ENCODE measurements around the gene BCKDHA.
"Not testable (repeated sequence)": the region's sequence is repeated elsewhere in the genome, so short reads cannot be mapped to it uniquely, and the experiment has no call there.

Gene BCKDHA

GRCh38 chr19:41408256-41408655, 10.6 kb downstream of the BCKDHA start:
- no peak for DNase-seq

GRCh38 chr19:41408846-41409245, 11.2 kb downstream of the BCKDHA start:
- not testable (repeated sequence) for DNase-seq

DNA sequence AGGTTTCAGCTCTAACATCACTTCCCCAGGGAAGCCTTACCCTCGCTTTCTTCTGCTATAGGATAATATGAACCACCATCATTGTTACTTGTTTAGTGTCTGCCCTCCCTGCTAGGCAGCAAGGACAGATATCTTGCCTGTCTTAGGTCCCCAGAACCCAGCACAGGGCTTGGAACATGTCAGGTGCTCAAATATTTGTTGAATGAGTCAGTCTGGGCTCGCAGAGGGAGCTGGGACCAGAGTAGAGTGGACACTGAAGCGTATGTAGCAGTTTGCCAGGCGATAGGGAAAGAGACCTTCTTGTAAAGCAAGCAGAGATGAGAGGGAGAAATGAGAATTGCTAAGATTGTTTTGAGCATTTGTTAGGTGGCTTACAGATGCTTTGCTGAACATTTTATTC, 11.7 kb downstream of the BCKDHA start:
- DNase-seq: no peak

- no peak for DNase-seq
These were observed 12.9 kb downstream of the BCKDHA start for GRCh38 chr19:41410336-41411054.

- no peak for DNase-seq
These were observed 13.7 kb downstream of the BCKDHA start for GRCh38 chr19:41411100-41411967.

- DNase-seq: no peak
These were observed 14.3 kb downstream of the BCKDHA start for GRCh38 chr19:41411968-41412265.

DNA sequence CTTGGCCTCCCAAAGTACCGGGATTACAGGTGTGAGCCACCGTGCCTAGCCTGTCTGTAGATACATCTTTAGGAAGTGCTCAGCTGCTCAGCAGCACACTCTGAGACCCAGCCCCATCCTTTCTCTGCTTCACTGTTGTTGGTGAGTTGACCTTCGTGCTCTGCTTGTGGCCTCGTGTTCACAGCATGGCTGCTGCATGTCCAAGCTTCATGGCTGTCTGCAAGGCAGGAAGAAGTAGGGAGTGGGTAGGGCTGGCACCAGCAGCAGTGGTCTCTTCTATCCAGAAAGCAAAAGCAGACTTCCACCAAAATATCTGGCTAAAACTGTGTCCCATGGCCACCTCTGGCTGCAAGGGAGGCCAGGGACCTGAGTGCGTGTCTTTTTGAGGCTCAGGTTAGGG, 15.3 kb downstream of the BCKDHA start:
- no peak for DNase-seq

DNA sequence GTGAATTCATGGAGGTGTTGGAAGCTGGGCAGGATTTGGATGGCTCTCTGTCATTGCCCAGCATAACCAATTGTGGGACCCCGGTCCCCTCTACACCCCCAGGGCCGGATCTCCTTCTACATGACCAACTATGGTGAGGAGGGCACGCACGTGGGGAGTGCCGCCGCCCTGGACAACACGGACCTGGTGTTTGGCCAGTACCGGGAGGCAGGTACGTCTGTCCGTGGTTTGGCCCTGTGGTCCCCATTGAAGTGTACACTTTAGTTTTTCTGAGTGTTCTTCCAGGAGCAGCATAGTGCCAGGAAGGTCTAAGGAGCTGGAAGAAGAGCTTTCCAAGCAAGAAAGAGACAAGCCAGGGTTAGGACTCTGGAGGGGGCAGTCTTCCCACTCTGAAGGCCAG, 16.3 kb downstream of the BCKDHA start:
- no peak for DNase-seq

DNA sequence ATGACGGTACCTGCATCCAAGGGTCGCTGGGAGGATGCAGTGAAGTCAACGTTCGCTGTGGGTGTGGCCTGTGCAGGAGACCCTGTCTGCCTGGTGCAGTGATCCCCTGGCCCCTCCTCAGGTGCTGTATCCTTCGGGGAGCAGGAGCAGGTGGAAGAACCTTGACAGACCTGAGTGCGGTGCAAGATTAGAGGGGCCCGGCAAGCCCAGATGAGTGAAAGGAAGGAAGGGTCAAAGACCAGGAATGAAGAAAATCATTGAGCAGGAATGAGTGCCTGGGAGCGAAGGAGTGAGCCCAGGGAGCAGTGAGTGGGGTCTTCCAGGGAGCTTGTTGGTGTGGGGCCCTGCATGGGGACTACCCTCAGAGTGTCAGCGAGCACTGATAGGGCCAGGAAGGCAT, 16.8 kb downstream of the BCKDHA start:
- no peak for DNase-seq

DNA sequence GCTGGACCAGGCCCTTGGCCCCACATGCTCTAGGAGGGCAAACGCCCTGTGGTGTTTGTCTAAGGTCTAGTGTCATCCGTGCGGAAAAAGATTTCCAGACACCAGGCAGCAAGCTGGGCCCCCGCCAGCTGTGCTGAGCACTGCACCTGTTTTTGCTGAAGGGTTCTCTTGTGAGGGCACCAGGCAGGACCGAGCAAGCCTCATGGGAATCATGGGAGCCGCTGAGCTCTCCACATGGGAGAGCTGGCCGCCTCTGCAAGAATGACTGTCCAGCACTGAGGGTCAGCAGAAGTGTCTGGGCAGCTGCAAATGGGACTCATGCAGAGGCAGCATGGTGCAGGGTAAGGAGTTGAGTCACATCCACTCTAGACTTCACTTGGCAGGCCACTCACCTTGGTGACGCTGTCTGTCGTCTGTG, 17.5 kb downstream of the BCKDHA start:
- DNase-seq: no peak

DNA sequence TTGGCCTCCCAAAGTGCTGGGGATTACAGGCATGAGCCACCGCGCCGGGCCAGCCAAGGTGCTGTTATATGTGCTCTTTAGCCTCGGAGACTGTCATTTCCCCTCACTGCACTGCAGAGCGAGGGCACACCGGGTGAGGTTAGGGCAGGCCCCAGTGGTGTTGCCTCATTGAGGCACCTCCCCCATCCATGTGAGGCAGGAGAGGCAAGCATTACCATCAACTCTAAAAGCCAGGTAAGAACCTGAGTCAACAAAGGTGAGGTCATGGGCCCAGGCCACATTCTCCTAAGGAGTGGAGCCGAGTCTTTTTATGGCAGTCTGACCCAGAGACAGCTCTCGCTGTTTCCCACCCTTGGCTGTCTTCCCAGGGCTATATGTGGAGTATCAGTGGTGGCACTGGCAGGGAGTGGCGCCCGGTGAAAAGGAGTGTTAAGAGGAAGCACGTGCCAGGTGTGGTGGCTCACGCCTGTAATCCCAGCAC, 18.6 kb downstream of the BCKDHA start:
- DNase-seq: no peak

DNA sequence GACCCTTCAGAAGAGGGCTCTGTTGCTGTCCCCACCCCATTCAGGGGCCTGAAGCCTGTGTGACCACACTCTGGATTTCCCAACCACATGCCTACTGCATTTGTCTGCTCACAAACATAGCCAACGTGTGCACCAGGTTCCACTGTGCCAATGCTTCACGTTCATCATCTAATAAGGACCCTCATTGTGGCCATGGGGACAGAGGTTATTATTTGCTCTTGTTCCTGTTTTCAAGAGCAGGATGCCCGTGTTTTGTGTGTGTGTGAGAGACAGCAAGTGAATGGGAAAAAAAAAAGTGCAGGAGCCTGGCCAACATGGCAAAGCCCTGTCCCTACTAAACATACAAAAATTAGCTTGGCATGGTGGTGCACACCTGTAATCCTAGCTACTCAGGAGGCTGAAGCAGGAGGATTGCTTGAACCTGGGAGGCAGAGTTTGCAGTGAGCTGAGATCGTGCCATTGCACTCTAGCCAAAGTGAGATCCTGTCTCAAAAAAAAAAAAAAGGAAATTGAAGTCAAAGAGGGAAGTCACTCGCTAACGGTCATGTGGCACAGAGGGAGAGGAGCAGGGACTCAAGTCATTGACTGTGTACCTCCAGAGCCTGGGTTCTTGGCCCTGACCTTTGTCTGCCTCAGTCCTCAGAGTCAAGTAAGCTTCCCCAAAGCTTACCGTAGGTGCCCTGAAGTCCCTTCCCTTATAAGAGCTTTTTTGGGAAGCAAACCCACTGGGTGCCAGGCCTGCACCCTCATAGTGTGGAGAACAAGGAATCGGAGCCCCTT, 22.7 kb downstream of the BCKDHA start:
- no peak for DNase-seq

- no peak for DNase-seq
These were observed 23.7 kb downstream of the BCKDHA start for GRCh38 chr19:41421314-41421713.

DNA sequence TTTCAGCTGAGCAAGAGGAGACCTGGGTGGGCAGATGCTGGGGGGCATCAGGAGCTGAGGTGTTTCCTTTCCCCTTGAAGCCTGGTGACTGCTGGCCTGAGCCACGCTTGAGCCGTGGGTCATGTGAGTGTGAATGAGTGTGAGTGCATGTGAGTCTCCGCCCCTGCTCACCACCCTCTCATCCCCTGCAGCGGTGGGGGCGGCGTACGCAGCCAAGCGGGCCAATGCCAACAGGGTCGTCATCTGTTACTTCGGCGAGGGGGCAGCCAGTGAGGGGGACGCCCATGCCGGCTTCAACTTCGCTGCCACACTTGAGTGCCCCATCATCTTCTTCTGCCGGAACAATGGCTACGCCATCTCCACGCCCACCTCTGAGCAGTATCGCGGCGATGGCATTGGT, 24.4 kb downstream of the BCKDHA start:
- DNase-seq: no peak

DNA sequence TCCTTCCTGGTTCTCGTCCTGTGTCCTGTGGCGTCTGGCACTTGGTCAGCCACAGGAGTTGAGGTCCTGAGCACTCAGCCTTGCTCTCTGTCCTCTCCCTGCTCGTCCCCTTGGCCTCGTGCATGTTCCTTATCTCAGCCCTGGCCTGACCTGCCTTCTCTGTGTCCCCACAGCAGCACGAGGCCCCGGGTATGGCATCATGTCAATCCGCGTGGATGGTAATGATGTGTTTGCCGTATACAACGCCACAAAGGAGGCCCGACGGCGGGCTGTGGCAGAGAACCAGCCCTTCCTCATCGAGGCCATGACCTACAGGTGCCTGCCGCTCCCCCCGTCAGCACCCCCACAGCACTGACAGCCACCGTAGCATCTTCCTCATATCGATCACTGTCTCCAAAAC, 24.8 kb downstream of the BCKDHA start:
- DNase-seq: no peak

DNA sequence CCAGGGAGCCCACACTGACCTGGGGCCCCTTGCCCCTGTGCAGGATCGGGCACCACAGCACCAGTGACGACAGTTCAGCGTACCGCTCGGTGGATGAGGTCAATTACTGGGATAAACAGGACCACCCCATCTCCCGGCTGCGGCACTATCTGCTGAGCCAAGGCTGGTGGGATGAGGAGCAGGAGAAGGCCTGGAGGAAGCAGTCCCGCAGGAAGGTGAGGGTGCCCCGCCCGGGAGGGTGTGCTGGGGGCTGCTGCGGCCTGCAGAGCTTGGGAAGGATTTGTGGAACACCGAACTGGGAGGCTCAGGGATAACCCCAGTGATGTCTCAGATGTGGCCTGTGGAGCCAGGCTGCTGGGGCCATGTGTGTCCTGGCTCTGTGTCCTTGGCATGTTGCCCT, 25.3 kb downstream of the BCKDHA start:
- DNase-seq: no peak

- no peak for DNase-seq
These were observed 26.9 kb downstream of the BCKDHA start for GRCh38 chr19:41424335-41425173.

DNA sequence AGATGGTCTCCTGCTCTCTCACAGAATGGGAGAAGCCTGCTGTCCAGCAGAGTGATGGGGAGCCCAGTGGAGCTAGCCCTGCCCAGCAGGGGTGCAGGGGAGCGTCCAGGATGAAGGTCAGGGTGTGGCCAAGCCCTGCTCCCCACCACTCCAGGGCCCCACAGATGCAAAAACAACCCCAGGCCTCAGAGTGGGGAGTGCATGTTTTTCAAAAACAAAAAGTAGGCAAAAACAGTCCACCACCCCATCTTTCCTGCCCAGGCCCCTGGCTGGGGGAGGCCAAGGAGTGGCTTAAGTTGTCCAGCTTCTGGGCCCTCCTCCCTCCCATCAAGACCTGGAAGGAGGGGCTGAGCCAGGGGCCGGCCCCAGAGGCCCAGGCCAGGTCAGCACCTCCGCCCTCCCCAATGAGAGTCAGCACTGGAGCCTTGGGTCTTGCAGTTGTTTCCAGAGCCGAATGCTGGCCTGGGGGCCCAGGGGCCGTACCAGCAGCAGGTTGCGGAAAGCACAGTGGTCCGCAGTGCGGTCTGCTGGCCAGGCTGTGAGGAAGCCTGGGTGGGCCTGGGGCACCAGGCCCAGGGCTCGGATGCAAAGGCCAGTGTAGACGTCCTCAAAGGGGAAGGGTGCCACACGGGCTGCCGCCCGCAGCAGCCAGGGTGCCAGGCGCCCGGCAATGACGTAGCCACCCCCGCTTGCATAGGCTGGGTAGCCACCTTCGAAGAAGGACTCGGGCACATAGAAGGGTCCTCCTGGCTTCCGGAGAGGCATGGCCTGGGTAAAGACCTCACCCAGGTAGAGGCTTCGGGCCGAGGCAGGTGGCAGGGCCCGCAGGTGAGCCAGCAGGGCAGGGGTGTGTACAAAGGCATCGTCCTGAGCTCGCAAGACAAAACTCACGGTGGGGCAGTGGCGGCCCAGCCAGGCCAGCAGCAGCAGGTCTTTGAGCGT, 27.8 kb downstream of the BCKDHA start:
- no peak for DNase-seq

DNA sequence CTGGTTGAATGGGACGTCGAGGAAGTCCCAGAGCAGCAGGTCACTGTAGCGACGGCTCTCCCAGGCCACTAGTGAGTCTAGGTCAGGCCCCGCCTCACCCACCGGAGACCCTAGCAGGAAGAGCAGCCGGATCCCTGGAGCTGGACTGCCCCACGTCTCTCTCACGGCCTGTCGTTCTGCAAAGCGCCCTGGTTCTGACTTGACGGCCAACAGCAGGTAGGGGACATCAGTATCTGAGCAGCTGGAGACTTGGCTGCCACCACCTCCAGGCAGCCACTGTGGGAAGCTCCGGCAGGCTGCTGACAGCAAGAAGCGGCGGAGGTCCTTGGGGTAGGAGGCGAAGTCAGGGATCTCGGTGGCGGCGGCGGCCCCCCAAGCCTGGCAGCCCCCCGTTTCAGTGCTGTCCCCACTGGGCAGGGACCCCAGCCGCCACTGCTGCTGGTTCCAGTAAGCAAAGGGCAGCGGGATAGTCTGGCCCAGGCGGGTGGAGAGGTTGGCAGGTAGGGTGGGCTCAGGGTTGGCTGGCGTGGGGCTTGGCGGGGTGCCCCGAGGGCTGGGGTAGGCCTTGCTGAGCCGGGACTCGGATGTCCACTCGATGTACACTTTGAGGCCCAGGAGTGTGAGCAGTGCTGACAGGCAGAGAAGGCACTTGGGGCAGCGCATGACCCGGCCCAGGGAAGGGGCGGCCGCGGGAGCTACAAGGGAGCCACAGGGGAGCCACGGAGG, 28.7 kb downstream of the BCKDHA start:
- no peak for DNase-seq

GRCh38 chr19:41426952-41427646, 29.5 kb downstream of the BCKDHA start, which contains the start of gene B3GNT8:
B3GNT8 (minus strand) TSS chr19:41427374; CDS start chr19:41426778, 596 bp downstream.
- peak in 1 of 4 experiments; percentile 7 for DNase-seq

All from activated naive CD4-positive, alpha-beta T cell (primary cell).